Activated naive CD4-positive, alpha-beta T cell treated with anti-CD3 and anti-CD28 coated beads, Interleukin-2, amount 10 ng/mL, durations not matched to agents 7 days and 5 days (primary cell): ENCODE data around the gene ZNRF1.
A peak's percentile ranks its signal among the peaks of the same experiment; 100 is the strongest.

Experiments
- CTCF ChIA-PET: fragments of 350-600 bp; sonication (Branson Sonifier 250); formaldehyde crosslinking; loops from one replicate; lab custom pipeline; 2021; ENCODE audit warnings: antibody characterized with exemption; lab: Charles Lee
- DNase-seq: peaks from one replicate; pipeline ENCODE4 v3.0.0-alpha.2; 2020
- H3K27ac Mint-ChIP-seq: one replicate; pipeline ENCODE4 v1.8.0; 2021; ENCODE audit warnings: mild to moderate bottlenecking, moderate library complexity, mixed read lengths
- H3K27me3 Mint-ChIP-seq: one replicate; pipeline ENCODE4 v1.8.0; 2021; ENCODE audit warnings: mild to moderate bottlenecking, mixed read lengths
- H3K36me3 Mint-ChIP-seq: one replicate; pipeline ENCODE4 v1.8.0; 2021; ENCODE audit warnings: mixed read lengths
- H3K4me1 Mint-ChIP-seq: one replicate; pipeline ENCODE4 v1.8.0; 2021; ENCODE audit warnings: mixed read lengths
- H3K4me3 Mint-ChIP-seq: one replicate; pipeline ENCODE4 v1.8.0; 2021; ENCODE audit warnings: mild to moderate bottlenecking, moderate library complexity, mixed read lengths
- H3K9me3 Mint-ChIP-seq: one replicate; pipeline ENCODE4 v1.8.0; 2021; ENCODE audit warnings: mixed read lengths

Gene ZNRF1

DNA sequence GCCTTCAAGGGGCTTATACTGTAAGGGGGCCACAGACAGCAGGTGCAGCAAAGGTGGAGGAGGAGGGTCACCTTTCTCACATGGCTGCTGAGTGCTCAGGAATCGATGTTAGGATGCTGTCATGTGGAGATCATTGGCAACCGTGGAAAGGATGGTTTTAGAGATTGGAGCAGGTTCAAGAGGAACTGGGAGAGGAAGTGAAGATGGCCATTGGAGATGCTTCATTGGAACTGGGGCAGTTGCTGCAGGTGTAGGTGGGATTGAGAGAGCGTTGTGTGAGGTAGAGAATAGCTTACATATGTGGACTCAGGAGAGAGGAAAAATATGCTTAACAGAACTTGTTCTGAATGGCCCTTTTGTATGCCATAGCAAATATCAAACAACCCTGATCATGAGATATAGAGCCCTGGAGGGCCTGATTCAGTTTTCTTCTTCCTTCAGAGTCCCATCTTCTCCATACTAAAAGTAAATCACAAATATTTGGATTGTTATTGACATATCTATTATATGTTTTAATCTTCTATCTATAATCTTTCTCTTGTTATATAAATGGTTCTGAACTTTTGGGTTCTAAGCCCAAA lies 77.0 kb downstream of the ZNRF1 start:
- peaks cover 7% of the 10 kb centered on the region for H3K36me3 Mint-ChIP-seq
- peaks cover 57% of the 10 kb centered on the region for H3K4me1 Mint-ChIP-seq
- peak overlapping the region; percentile 39 for H3K4me3 Mint-ChIP-seq
- H3K9me3 Mint-ChIP-seq, result peaks cover 8% of the 10 kb centered on the region
- CTCF ChIA-PET, result interaction anchor here (1.2 to 2.8 kb wide), 5 partner anchors 9 to 77 kb away, joined by 3 to 13 read pairs (median 9); partner anchors contain the start of gene ZNRF1
- no peaks in the 10 kb centered on the region for H3K27me3 Mint-ChIP-seq
- no peak for DNase-seq
- peak overlapping the region; percentile 89 for H3K27ac Mint-ChIP-seq

DNA sequence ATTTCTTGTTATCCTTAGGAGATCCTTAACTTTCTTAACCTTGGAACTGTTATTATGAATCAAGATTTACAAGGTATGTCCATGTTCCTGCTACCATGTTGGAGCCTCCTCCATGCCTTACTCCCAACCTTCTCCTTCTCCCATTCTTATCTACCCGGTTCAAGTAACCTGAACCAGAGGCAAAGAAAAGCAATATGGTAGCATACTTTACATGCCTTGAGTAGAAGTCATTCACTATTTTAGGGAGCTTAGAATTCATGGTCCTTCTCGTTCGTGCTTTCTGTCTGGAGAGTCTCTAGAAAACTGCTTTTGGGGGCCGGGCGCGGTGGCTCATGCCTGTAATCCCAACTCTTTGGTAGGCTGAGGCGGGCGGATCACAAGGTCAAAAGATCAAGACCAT lies 80.1 kb downstream of the ZNRF1 start:
- Mint-ChIP-seq H3K27ac (no peak overlapping the region), H3K9me3 (peaks cover 8% of the 10 kb centered on the region), H3K36me3 (peaks cover 7% of the 10 kb centered on the region), H3K4me3 (no peak overlapping the region), H3K4me1 (peaks cover 42% of the 10 kb centered on the region), H3K27me3 (no peaks in the 10 kb centered on the region)
- CTCF ChIA-PET, result no interaction called here
- DNase-seq, result no peak

DNA sequence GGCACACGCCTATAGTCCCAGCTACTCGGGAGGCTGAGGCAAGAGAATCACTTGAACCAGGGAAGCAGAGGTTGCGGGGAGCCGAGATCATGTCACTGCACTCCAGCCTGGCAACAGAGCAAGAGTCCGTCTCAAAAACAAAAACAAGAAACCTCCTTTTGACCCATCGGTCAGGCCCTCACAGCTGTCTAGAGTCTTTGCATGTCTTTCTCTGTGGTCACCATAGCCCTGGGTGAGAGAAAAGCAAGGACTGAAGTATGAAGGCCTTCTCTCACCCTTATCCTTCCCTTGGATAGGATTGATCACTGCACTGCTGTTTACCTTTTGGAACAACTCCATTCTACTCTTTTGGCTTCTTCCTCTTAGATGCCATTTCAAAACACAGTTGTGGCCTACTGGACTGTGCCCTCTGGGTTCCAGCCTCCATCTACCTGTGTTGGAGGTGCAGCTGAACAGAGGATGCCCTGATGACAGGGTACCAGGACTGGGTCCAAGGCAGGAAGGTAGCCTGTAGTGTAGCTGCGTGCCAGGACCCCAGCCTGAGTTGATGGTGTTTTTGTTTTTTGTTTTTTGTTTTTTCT lies 80.6 kb downstream of the ZNRF1 start:
- Mint-ChIP-seq H3K4me3 (no peak overlapping the region), H3K27ac (no peak overlapping the region), H3K36me3 (peaks cover 7% of the 10 kb centered on the region), H3K27me3 (no peaks in the 10 kb centered on the region), H3K9me3 (peaks cover 8% of the 10 kb centered on the region), H3K4me1 (peaks cover 38% of the 10 kb centered on the region)
- CTCF ChIA-PET, result no interaction called here
- DNase-seq, result no peak

DNA sequence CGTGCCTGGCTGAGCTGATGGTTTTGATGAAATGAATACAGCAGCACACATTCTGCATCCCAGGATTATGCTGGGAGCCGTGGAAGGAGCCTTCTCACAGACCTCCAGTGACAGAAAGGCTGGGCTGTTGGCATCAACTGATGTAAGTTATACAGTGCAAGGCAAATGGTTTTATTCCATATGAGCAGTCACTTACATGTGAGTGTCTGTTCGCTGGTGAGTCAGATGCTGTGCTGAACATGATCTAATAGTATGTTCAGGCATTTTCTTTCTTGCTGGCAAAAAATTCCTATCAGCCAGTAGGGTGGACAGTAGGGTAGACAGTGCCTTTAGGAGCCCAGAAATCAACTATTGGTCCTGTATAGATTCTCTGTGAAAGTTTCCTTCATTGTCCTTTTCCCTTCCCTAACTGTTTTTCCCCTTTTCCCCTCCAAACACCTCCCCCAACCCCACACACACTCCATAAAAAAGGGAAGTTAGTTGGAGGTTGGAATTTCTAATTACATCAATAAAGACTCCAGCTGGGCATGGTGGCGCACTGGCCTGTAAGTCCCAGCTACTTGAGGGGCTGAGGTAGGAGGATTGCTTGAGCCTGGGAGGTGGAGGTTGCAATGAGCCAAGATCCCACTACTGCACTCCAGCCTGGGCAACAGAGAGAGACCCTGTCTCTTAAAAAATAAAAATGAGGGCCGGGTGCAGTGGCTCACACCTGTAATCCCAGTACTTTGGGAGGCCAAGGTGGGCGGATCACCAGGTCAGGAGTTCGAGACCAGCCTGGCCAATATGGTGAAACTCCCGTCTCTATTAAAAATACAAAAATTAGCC lies 81.6 kb downstream of the ZNRF1 start:
- CTCF ChIA-PET, result no interaction called here
- Mint-ChIP-seq H3K9me3 (peaks cover 8% of the 10 kb centered on the region), H3K36me3 (peaks cover 7% of the 10 kb centered on the region), H3K4me1 (peaks cover 28% of the 10 kb centered on the region), H3K4me3 (no peak overlapping the region), H3K27ac (no peak overlapping the region), H3K27me3 (no peaks in the 10 kb centered on the region)
- no peak for DNase-seq

DNA sequence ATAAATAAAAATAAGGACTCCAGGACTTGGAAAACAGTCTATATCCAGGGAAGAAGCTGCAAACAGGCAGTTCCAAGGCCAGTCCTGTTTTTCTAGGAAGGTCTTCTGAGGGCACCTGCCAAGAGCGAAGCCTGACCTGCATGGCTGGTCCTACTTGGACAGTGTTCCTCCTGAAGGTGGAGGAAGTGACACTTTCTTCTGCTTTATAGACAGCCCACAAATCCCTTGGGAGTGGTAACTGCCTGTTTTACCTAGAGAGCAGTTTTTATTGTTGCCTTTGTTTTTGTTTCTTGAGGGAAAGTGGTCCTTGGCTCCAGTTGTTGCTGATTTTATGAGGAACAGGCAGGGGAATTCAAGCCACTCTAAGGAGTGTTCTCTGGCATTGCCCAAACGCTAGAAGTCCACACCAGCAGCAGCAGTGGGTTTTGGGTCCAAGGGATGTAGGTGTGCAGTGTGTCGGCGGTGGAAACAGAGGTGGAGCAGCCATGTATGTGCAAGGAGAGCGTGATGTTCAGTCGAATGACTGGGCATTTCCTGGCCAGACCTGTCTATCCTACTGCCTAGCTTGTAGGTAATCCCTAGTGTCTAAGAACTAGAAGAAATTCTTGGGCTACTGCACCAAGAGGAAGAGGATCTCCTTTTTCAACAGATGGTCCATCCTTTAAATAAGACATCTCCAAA lies 82.5 kb downstream of the ZNRF1 start:
- no peak overlapping the region for H3K27ac Mint-ChIP-seq
- DNase-seq, result no peak
- H3K4me3 Mint-ChIP-seq, result no peak overlapping the region
- peaks cover 19% of the 10 kb centered on the region for H3K4me1 Mint-ChIP-seq
- CTCF ChIA-PET, result interaction anchor here (1.4 kb wide), 1 partner anchor 18 kb away, joined by 3 read pairs; no protein-coding TSS in a partner anchor
- peaks cover 5% of the 10 kb centered on the region for H3K36me3 Mint-ChIP-seq
- H3K27me3 Mint-ChIP-seq, result no peaks in the 10 kb centered on the region
- H3K9me3 Mint-ChIP-seq, result peaks cover 8% of the 10 kb centered on the region

DNA sequence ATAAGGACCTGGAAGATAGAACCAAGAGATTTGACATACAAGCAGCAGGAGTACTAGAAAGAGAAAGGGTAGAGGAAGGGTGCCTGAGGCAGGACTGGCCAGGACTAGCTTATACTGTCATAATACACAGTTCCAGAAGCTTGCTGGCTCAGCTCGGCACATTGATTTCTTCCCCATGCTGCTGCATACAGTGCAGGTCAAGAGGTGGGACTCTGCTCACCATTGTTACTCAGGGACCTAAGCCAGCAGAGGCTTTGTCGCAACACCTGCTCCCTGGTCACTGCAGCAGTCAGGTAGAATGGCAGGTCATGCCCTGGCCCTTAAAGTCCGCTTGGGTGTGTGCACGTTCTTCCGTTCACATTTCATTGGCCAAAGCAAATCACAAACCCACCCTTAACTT lies 85.0 kb downstream of the ZNRF1 start:
- CTCF ChIA-PET, result interaction anchor here (1.0 to 1.3 kb wide), 2 partner anchors 9 to 27 kb away, joined by 3 to 5 read pairs; no protein-coding TSS in a partner anchor
- Mint-ChIP-seq H3K9me3 (peaks cover 1% of the 10 kb centered on the region), H3K27ac (no peak overlapping the region), H3K4me1 (no peaks in the 10 kb centered on the region), H3K27me3 (no peaks in the 10 kb centered on the region), H3K4me3 (no peak overlapping the region), H3K36me3 (no peaks in the 10 kb centered on the region)
- DNase-seq, result no peak

DNA sequence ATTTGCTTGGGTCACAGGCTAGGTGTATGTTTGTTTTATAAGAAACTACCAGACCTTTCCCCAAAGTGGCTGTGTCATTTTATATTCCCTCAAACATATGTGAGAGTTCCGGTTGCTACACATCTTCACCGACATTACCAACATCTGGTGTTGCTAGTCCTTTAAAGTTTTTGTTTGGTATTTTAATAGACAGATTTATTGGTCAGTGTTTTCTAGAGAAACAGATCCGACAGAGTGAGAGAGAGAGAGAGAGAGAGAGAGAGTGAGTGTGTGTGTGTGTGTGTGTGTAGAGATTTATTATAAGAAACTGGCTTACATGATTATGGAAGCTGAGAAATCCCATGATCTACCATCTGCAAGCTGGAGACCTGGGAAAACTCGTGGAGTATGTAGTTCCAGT lies 86.7 kb downstream of the ZNRF1 start:
- Mint-ChIP-seq H3K4me3 (no peak overlapping the region), H3K9me3 (no peaks in the 10 kb centered on the region), H3K27me3 (no peaks in the 10 kb centered on the region), H3K27ac (no peak overlapping the region), H3K36me3 (no peaks in the 10 kb centered on the region), H3K4me1 (peaks cover 3% of the 10 kb centered on the region)
- no peak for DNase-seq
- CTCF ChIA-PET, result no interaction called here

DNA sequence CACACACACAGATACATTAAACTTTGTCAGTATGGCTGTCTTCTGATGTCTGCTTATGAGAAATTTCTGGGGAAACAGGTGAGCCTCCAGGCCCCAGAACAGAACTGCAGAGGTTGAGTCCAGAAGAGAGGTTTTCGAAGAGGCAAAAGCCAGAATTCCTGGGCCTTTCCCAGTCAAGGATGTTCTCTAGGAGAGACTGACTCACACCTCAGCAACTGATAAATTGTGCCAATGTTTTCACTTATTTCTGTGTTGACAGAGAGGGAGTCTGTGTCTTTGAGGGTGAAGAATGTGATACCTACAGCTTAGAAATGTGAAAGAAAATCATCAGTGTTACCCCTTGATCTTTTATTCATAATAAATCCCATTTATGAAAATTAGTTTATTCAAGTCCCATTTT lies 87.5 kb downstream of the ZNRF1 start:
- CTCF ChIA-PET, result interaction anchor here (1.8 kb wide), 1 partner anchor 12 kb away, joined by 10 read pairs; no protein-coding TSS in a partner anchor
- Mint-ChIP-seq H3K4me3 (no peak overlapping the region), H3K27ac (no peak overlapping the region), H3K36me3 (no peaks in the 10 kb centered on the region), H3K9me3 (no peaks in the 10 kb centered on the region), H3K4me1 (peaks cover 3% of the 10 kb centered on the region), H3K27me3 (no peaks in the 10 kb centered on the region)
- no peak for DNase-seq

DNA sequence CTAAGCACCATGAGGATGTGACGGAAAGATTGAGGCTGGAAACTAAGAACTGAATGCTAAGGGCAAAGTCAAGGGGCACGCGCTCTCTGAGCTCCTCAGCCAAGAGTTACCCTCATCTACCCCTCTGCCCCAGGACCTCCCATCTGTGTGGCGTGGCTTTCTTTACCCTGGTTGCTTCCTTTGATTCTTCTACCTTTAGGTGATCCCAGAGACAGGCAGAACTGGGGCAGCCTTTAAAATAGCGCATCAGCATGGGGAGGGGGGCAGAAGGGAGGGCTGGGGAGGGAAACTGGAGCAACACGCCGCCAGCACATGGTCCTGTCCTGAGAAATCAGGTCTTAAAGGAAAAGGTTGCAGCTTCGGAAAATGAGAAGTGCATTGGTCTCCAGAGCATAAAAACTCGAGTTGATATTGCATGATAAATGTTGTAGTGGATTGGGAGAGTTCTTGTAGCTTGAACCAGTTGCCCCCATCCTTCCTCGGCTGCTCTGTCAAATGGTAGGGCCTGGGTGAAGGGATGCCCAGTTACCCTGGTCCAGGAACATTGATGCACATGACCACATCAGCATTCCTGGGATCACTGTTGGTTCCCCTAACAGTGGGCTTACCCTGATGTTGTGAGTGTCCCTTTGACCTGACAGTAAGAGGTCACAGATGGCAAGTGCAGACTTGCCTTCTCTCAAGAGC lies 88.0 kb downstream of the ZNRF1 start:
- CTCF ChIA-PET, result interaction anchor here (1.3 to 1.8 kb wide), 2 partner anchors 12 to 89 kb away, joined by 3 to 10 read pairs; no protein-coding TSS in a partner anchor
- Mint-ChIP-seq H3K4me1 (peaks cover 3% of the 10 kb centered on the region), H3K27me3 (no peaks in the 10 kb centered on the region)

DNA sequence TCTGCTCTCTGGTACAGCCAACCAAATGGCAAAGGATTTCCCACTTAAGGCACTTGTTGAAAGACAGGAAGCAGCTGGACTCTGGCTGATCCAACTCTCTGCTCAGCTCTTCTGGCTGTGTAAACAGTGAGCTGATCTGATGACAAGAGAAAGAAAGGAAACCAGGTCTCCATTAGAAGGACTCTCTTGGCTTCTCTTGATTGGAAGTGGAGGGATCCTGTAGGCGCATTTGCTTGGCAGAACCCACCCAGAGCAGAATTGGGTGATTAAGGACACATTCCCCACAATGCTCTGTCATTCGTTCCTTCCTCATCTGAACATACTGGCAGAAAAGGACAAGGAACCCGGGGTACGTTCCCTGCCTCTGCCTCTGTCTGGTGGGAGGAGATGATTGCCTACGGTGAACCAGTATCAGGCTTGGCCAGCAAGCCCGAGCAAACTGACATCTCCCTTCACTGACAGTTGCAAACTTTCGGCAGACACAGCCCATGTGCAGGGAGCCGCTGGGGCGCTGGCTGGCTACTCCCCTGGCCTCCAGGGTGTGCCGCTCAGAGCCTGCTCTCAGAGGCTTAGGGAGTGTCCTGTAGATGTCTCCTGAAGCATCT lies 88.7 kb downstream of the ZNRF1 start:
- H3K36me3 Mint-ChIP-seq, result no peaks in the 10 kb centered on the region
- H3K4me3 Mint-ChIP-seq, result no peak overlapping the region
- CTCF ChIA-PET, result interaction anchor here (1.3 to 1.8 kb wide), 2 partner anchors 11 to 89 kb away, joined by 3 to 10 read pairs; no protein-coding TSS in a partner anchor
- H3K9me3 Mint-ChIP-seq, result no peaks in the 10 kb centered on the region
- H3K27me3 Mint-ChIP-seq, result no peaks in the 10 kb centered on the region
- no peak overlapping the region for H3K27ac Mint-ChIP-seq
- peaks cover 3% of the 10 kb centered on the region for H3K4me1 Mint-ChIP-seq
- no peak for DNase-seq

More for the DNA sequence above, 88.0 kb downstream of the ZNRF1 start:
- no peaks in the 10 kb centered on the region for H3K9me3 Mint-ChIP-seq
- no peak overlapping the region for H3K27ac Mint-ChIP-seq
- H3K4me3 Mint-ChIP-seq, result no peak overlapping the region
- no peak for DNase-seq
- H3K36me3 Mint-ChIP-seq, result no peaks in the 10 kb centered on the region

DNA sequence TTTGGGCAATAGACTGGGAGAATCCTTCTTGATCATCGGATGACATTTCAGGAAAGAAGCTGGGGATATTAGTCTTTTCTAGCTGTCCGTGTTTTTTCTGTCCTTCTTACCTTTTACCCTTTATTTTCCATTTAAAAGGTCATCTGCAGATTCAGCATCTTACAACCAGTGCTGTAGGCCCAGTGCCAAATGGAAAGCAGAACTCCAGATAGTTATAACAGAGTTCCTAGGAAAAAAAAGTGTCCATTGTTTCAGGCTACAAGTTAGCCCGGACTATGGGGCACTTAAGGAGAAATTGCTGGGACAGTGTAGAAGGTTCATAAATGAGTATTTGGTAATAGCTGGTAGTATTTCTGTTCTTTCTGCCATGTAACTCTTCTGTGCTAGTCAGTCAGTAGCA lies 89.4 kb downstream of the ZNRF1 start:
- Mint-ChIP-seq H3K36me3 (no peaks in the 10 kb centered on the region), H3K4me1 (peaks cover 3% of the 10 kb centered on the region), H3K27ac (no peak overlapping the region), H3K27me3 (no peaks in the 10 kb centered on the region), H3K4me3 (no peak overlapping the region), H3K9me3 (no peaks in the 10 kb centered on the region)
- CTCF ChIA-PET, result interaction anchor here (1.3 kb wide), 1 partner anchor 10 kb away, joined by 5 read pairs; no protein-coding TSS in a partner anchor
- DNase-seq, result no peak

DNA sequence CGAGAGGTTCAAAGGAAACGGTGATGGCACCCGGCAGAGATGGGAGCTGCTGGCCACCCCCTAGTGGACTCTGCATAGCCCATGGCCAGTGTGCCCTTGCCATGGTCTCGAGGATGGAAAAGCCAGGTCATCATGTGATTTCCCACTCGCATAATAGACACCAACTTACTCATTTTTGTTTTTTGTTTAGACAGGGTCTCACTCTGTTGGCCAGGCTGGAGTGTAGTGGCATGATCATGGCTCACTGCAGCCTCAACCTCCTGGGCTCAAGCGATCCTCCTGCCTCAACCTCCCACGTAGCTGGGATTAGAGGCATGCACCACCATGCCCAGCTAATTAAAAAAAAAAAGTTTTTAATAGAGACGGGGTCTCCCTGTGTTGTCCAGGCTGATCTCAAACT lies 90.1 kb downstream of the ZNRF1 start:
- CTCF ChIA-PET, result interaction anchor here (1.3 to 1.6 kb wide), 2 partner anchors 10 to 21 kb away, joined by 5 to 9 read pairs; no protein-coding TSS in a partner anchor
- Mint-ChIP-seq H3K27ac (no peak overlapping the region), H3K36me3 (no peaks in the 10 kb centered on the region), H3K27me3 (no peaks in the 10 kb centered on the region), H3K4me3 (no peak overlapping the region), H3K9me3 (no peaks in the 10 kb centered on the region), H3K4me1 (peaks cover 3% of the 10 kb centered on the region)
- no peak for DNase-seq
